Stimulated activated CD4-positive, alpha-beta T cell treated with anti-CD3 and anti-CD28 coated beads, TNF-alpha, amount 100 ng/mL, for 48 hours (primary cell): Measurements from ENCODE around the gene NT5E.

ENCODE experiments used
- DNase-seq, 3 donors: peaks; one replicate each; pipeline ENCODE4 v3.0.0-alpha.2; 2020; ENCODE audit warnings: low read depth in 3 of 3

Gene NT5E

DNA sequence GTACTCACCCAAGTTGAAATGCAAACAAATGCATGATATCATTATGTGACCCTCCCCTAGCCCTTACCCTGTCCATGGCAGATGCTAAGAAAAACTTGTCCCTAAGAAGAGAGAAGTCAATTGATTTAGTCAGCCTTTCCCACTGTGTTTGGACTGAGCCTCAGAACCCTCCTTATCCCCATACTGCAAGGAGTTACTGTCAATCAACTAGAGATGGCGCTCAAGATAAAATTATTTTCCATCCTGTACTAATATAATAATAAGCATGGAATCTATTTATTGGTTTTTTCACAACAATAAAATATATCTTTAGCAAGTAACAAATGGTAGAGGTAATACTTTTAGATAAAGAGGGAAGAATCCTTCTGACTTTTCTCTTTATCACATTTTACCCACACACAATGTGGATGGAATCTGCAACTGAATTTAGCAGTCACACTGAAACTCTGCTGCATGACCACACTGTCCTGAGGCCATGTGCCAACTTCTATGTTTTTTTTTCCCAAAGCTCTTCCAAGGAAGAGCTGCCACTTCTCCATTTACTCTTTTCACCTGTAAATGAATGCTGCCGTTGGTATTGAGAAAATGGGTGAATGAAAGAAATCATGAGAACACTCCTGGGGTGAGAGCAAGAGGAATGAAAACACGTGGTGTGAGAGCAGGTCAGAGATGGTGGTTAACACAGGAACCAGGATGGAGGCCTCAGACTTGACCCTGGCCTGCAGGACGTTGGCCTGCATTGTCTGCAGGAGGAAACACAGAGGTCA is 10.5 kb downstream of the NT5E start:
- no peak for DNase-seq

DNA sequence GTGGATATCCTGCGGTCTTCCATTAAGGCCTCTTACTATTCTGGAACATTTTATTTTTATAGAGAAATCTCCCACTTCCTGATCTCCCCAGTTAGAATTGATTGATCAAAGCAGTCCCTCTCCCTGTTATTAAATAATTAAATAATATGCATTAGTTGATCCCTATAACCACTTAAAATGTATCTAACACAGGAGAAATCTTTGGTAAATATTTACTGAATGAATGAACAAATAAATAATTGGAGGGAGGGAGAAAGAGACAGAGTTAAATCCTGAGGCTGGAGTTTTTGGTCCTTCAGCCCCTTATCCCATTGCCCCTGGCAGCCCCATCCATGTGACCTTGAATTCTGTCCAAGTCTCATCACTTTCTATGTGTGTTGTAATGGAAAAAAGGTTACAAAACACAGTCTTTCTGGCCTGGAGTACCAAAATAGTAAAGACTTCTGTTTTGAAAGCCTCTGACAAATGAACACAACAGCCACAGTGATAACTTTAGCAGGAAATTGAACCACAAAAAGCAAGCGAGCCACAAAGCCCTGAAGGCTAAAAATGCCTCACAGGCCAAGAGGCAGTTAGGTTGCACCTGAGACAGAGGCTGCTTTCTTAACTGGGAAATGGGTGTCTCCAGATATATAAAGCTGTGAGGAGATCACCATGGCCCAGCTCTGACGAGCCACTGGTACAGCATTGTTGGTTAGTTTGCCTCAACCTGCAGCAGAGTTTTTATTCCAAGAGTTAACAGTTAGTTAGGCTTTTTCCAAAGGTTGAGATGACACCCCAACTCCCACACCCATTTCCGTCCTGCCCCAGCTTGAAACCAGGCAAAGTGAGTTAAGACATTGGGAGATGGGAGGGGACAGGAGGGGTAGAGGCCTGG is 11.3 kb downstream of the NT5E start:
- no peak for DNase-seq

DNA sequence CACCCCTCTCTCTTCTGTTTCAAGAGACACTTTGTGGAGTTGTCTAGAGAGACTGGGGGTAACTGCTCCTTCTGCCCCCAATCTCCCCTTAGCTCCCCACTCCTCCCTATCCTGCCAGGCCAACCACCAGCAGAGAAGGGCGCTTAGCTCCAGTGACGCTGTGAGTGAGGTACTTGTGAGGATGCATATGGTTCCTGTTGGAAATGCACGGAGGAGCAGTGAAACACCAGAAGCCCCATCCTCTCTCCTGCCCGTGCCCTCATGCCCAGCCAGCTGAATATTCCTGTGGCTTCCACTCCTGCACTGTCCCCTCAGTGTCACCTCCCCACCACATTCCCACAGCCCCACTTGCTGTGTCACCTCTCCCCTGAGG is 11.9 kb downstream of the NT5E start:
- DNase-seq, result no peak

DNA sequence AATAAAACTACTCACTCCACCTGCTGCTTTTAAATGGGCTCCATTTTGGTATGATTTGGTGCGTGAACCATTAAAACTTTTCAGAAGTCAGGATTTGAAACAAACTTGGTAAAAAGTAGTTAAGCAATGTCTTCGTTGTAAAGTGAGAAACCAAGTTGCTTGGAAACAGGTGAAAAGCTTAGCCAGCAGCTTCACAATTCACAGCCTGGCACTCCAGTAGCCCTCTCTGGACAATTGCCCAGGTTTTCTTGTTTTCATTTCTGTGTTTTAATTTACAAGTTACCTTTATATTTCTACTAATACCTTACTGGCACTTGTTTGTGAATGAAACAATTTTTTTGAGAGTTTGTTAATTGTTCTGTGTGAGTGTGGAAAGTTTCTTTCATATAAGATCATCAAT is 12.8 kb downstream of the NT5E start:
- DNase-seq, result no peak

DNA sequence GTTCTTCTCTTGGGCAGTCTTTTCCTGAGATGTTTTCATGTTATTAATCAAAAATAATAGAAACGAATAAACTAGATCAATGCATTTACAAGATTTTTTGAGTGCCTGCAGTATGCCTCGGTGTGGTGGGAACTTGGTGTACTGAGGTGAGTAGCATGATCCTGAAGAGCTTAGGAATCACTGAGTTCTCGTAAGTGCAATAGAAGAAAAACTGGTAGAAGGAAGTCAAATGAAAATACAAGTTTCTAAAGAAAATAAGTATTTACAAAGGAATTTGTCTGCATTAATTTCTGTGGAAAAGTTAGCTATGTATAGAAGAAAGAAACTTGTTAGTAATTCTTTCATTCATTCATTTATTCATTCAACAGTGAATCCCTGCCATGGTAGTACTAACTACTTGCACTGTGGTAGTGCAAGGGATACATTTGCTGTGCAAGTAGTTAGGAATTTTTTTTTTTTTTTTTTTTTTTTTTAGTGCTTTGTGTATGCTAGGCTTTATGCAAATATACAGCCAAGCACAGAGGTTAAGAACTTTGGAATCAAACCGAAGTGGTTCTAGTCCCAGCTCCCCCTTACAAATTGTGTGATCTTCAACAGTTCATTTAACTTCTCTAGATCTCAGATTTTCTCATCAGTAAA is 13.9 kb downstream of the NT5E start:
- DNase-seq, result no peak

DNA sequence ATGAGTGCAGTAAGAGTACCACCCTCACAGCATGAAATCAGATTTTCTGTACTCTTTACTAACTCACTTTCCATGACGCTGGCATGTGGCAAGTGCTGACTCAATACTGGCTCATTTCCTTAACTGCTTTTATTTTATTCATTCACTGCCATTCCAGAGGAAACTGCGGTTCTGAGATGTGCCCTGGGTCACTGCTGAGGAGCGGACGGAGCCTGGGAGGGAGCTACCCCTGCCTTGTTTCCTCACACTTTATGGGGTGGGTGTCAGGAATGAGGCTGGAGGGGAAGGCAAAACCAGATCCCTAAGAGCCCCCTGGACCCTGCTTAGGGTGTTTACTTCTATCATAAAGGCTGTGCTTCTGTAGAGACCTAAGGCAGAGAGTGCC is 14.4 kb downstream of the NT5E start:
- DNase-seq, result peak in 2 of 3 donors; percentile 39 to 48

DNA sequence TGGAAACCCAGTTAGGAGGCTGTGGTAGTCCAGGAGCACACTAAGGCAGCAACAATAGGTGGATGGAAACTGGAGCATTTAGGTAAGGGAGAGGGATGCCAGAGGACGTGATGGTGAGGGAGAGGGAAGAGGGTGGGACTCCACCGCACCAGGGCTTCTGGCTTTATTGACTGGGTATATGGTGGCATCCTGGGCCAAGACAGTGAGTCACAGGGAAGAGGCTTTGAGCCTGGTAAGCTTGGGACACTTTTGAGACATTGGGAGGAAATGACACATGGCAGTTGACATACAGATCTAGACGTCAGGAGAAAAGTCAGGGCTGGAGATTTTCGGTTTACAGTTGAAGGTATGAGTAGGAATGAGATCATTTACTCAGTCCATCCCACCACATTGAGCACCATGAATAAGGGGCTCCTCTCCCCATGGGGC is 14.9 kb downstream of the NT5E start:
- DNase-seq, result peak in 2 of 3 donors; percentile 32 to 38

DNA sequence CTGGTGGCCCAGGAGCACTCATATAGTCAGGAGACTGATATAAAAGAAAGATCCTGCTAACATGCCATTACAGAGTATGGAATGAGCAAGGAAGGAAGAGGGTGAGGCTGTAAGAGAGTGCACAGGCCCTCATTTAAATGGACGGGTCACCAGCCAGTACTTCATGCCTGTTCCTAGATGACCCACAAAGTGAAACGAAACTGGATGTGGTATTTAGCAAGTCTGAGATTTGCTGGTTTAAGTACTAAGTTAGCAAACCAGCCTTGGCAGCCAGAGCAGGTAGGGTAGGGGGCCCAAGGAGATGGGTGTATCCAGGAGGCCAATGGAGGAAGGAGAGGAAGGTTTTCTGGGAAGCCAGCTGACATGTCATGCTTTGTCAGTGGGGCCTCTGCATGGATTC is 15.9 kb downstream of the NT5E start:
- DNase-seq, result no peak

DNA sequence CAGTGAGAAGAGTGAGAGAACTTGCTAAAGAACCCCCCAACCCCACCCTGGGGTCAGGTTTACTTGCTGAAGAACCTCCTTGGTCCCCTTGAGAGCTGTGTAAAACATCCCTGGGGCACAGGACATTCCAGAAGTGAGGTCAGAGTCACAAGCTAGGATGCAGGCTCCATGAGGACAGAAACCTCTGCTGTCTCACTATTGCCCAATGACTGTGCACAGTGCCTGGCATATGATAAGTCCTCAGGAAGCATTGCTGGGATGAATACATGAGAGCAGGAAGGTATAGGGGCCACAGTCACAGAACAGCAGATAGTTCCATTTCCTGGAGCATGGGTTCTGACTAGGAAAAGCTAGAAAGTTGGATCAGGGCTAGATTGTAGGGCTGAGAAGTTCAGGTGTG is 18.4 kb downstream of the NT5E start:
- no peak for DNase-seq

DNA sequence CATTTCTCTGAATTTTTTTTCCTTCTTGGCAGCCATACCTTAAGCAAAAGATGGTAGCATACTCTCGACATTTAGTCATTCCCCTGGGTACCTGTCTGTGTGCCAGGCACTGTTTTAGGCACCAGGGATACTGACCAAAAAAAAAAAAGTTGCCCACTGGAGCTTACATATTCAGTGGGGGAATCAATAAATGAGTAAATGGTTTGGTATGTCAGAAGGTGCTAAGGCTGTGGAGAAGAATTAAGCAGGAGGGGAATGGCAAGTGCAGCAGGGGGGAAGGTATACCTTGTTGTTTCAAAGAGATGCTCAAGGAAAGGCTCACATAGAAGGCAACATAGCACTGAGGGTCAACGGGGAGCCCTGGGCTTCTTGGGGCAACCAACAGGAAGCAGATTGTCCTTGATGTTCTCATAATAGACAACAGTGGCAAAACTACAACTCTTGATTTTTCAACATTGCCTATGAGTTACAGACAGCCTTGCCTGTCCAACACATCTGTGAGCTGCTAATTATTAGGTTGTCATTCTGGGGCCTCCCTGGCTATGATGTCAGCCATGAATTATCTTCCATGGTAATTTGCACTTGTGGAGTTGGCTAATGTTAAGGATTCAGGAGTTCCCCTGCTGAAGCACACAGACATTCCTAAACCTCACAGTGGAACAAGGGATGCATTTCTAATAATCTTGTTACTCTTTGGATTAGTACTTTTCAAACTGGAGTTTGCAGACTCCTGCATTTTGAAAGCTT is 19.6 kb downstream of the NT5E start:
- no peak for DNase-seq

DNA sequence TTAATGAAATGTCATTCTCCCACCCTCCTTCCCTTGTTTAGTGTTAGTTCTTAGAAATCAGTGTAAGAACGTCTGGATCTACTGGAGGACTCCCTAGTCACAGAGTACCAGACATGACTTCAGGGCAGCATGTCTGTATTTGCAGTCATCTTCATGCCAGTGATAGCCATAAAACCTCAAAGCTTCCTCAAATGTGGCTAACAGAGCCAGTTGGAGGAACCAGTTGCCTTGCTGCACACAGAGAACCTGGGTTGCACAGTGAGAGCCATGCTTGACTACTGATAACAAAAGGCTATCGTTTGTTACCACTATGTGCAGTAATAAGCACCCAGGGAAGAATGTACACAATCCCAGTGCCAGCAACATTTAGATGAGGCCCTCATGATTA is 20.1 kb downstream of the NT5E start:
- no peak for DNase-seq

DNA sequence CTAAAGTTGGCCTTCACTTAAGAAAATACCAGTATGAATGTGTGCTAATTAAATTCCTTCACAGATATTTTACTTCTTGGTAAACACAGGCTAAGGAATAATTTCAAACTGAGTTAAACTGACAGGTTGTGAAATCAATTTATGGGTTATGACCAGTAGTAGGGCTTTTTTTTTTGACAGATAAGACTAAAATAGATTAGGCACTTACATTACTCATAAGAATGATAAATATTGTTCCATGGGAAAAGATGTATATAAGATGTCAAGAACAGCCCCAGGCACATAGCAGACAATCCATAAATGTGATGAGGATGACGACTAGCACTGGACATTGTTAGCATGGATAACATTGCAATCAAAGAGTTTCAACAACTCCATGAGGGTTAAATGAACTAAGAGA is 22.9 kb downstream of the NT5E start:
- DNase-seq, result no peak

DNA sequence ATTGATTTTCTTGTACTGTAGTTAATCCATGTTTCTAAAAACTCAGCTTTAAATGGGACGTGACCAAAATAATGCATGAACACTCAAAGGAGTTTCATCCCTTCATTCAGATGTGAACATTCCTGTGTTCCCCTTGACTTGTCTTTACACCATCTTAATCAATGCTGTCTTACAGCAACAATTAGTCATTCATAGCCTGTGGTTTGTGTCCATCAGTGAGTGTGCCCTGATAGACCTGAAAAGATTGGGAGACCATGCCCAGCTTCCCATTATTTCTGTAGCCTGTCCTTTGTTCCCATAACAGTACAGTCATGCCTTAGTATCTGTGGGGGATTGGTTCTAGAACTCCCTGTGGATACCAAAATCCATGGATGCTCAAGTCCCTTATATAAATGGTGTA is 23.9 kb downstream of the NT5E start:
- DNase-seq, result no peak

DNA sequence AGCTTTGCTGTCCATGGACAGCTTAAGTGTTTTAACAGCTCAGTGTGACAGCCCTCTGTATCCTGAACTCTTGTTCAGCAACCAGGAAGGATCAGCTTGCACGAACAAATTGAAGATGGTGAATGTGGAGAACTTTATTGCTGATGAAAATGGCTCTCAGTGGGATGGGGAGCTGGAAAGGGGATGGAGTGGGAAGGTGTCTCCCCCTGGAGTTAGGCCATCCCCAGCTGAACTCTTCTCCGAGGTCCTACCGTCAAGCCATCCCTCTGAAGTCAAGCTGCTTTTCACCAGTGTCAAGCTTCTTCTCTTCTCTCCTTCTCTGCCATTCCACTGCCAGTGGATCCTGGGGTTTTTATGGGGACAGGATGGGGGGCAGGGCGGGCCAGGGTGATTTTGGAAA is 26.6 kb downstream of the NT5E start:
- DNase-seq, result no peak

DNA sequence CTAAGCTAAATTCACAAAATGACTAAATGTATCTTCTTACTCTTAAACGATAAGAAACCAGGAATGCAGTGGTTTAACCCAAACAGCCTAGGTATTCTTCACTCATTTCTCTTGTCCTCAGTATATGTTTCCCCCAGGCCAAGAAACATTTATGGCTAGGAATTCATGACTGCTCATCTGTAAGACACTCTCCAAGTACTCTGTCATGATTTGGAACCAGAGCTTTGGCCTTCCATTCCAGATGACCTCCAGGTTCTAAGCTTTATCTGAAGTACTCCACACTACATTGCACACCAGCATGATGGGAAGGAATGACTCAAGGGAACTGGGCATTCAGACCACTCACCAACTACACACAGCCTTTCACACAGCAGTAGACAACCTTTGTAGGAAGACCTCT is 29.3 kb downstream of the NT5E start:
- no peak for DNase-seq

DNA sequence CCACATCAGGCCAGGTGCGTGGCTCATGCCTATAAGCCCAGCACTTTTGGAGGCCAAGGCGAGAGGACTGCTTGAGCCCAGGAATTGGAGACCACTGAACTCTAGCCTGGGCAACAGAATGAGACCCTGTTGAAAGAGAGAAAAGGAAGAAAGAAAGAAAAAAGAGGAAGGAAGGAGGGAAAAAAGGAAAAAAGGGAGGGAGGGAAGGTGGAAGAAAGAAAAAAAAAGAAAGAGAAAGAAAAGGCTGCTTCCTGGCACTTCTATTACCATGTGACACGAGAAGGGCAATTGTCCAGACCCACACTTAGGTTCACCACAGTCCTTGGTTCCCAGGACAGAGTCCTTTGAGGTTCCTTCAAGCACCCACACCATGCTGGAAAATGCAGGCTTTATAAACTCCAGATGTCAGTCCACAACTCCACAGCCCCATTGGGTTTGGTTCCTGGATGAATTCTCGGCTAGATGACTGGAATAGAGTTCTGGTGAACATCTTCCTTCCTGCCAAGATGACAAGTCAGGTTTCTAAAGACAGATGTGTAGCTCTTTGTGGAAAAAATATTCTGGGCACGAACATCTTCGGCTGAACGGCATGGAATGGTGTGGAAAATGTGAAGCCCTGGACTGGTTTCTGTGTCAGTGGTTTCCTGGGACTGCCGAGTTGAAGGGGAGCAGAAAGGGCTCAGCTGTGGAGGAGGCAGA is 32.5 kb downstream of the NT5E start:
- DNase-seq, result no peak

DNA sequence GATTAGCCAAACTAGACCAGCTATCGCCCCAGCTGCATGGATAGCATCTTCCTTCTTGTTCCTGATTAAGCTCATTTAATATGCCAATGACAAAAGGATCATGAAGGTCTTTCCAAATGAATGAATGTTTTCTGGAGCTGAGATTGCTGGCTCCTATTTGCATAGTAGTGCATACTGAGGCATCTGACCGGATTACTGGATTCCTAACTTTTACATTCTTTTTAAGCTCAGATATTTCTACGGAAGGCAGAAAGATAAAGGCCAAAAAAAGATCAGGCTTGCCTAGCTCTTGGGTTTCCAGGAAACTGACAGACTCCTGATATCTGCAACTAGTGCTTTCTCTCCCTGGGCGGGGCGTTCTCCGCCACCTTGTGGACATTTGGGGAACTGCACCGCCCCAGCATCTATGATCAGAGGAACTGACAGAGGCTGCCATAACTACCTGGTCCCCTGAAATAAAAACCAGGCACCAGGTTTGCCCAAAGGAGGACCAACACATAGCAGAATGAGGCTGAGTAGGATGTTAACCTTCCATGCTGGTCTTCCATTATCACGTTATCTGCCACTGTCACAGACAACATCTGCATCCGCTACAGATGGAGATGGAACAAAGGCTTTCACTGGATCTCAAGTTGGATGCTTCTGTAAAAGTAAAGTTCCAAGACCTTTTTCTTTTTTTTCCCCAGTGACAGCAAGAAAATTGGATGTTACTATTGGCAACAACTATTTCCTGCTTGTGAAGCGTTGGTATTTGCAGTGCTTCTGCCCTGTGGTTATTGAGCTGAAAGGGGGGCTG is 33.2 kb downstream of the NT5E start:
- peak; percentile 69 to 78 (median 74) for DNase-seq

DNA sequence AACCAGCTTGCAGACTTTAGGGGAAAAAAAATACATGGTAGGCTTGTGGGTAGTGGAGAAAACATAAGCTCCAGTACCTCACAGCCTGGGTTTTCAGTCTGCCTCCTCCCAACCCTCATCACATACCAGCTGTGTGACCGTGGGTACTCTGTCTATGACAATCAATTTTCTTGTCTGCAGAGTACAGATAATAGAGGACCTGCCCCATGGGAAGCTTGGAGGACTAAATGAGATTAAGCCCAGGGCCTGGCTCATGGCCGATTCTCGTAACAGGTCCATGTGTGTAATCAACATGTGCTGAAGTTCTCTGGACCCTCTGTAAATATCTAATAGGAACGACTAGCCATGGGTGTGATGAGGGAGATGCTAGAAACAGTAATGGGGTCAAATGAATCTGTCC is 34.0 kb downstream of the NT5E start:
- no peak for DNase-seq

DNA sequence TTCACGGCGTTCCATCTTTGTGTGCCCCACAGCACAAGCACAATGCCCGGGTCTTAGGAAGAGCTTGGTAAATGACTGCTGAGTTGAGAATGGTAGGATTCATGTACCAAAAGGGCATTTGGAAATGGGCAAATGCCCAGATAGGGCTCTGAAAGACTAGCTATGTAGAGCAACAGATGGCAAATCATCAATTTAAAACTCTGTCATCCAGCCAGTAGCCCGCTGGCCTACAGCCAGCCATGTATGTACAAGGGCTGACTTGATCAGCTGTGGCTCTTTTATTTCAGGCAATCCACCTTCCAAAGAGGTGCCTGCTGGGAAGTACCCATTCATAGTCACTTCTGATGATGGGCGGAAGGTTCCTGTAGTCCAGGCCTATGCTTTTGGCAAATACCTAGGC is 35.1 kb downstream of the NT5E start:
- no peak for DNase-seq

DNA sequence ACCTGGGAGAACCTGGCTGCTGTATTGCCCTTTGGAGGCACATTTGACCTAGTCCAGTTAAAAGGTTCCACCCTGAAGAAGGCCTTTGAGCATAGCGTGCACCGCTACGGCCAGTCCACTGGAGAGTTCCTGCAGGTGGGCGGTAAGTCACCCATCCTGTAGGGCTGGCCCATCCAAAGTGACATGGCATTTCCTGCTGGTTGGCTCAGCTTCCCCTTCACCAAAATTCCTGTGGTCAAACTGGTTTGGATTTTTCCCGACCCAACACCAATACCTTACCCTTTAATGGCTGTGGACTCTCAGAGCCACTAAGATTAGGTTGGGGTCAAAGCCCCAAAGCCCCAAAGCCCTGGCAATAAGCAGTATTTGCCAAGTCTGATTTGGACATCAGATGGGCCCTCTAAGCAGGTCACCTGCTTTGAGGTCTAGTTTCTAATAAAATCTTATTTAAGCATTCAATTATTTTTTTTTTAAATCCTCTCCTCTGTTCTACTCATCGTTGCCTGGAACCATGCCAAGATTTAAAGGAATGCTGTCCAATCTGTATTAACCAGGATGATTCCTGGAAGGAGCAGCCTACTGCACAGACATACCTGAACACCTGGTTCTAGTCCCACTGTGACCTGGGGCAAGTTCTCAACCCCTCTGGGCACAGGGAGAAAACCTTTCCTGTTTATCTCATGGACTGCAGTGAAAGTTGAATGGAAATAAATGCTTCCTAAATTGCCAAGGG is 40.8 kb downstream of the NT5E start:
- no peak for DNase-seq
